Stimulated activated CD4-positive, alpha-beta T cell treated with anti-CD3 and anti-CD28 coated beads, Interleukin-15, amount 100 ng/mL, for 1 hour (primary cell): Measurements from ENCODE around the gene HES1.
A peak's percentile ranks its signal among the peaks of the same experiment; 100 is the strongest.
"Not testable (repeated sequence)": the region's sequence is repeated elsewhere in the genome, so short reads cannot be mapped to it uniquely, and the experiment has no call there.

Experiments used
- DNase-seq, 2 donors: peaks; one replicate each; pipeline ENCODE4 v3.0.0-alpha.2; 2020; ENCODE audit warnings: low read depth in 1 of 2, low spot score in 1 of 2

Gene HES1

GRCh38 chr3:194139814-194140391 is 4.0 kb downstream of the HES1 start:
- no peak for DNase-seq

GRCh38 chr3:194140520-194141414 is 4.8 kb downstream of the HES1 start:
- peak in 1 of 2 donors; percentile 5 for DNase-seq

- peak; percentile 31 to 66 for DNase-seq
These were observed 5.6 kb downstream of the HES1 start for GRCh38 chr3:194141415-194142155.

GRCh38 chr3:194142156-194142910 is 6.4 kb downstream of the HES1 start:
- no peak for DNase-seq

- no peak for DNase-seq
These were observed 9.8 kb downstream of the HES1 start for GRCh38 chr3:194145702-194146101.

- DNase-seq = no peak
These were observed 11.7 kb downstream of the HES1 start for GRCh38 chr3:194147679-194148078.

- no peak for DNase-seq
These were observed 12.4 kb downstream of the HES1 start for GRCh38 chr3:194148383-194148782.

- no peak for DNase-seq
These were observed 14.4 kb downstream of the HES1 start for GRCh38 chr3:194150252-194150934.

GRCh38 chr3:194150935-194151302 is 15.0 kb downstream of the HES1 start:
- DNase-seq = not testable (repeated sequence)

GRCh38 chr3:194154346-194154745 is 18.4 kb downstream of the HES1 start:
- DNase-seq = no peak

- no peak for DNase-seq
These were observed 20.1 kb downstream of the HES1 start for GRCh38 chr3:194156095-194156494.

GRCh38 chr3:194158942-194159439 is 23.0 kb downstream of the HES1 start:
- no peak for DNase-seq

- no peak for DNase-seq
These were observed 24.2 kb downstream of the HES1 start for GRCh38 chr3:194160158-194160557.

- DNase-seq = no peak
These were observed 25.4 kb downstream of the HES1 start for GRCh38 chr3:194161131-194162045.

GRCh38 chr3:194162070-194162678 is 26.2 kb downstream of the HES1 start:
- DNase-seq = no peak

- DNase-seq = no peak
These were observed 27.1 kb downstream of the HES1 start for GRCh38 chr3:194162817-194163584.

GRCh38 chr3:194163697-194164096 is 27.7 kb downstream of the HES1 start:
- DNase-seq = no peak

GRCh38 chr3:194164861-194165260 is 28.9 kb downstream of the HES1 start:
- no peak for DNase-seq
